B cell (primary cell): ENCODE data around the gene GMPR2.

Experiments used
- CTCF ChIP-seq: fragments of 200-600 bp; IDR thresholded peaks from one replicate; pipeline ENCODE4 v1.8.0; 2022; ENCODE audit warnings: antibody characterized with exemption, mild to moderate bottlenecking
- EZH2 ChIP-seq: IDR thresholded peaks from 2 replicates; pipeline ENCODE4 v1.6.1; 2012; ENCODE audit warnings: borderline replicate concordance, low read depth, mild to moderate bottlenecking, moderate library complexity, low read length; ENCODE audit not compliant: insufficient read depth, poor library complexity, severe bottlenecking

GRCh38 chr14:24268225-24268624 lies 35.5 kb downstream of the GMPR2 start:
- TF ChIP-seq EZH2: no peak
- TF ChIP-seq CTCF: no peak
